ENCODE results near the gene CAPN11. TPM values are rescaled to one million over a fixed set of nuclear protein-coding genes. Genes with fewer than 3 reads are reported as not detected.

Gene CAPN11
- total and polyA plus RNA-seq, 4 donors: 0.08 to 0.19 (median 0.09) TPM; not detected in 1

- H3K27ac ChIP-seq (ENCODE audit: low read depth in 1 of 2, low read length in 2 of 2): no peak overlapping the region
- H3K9me3 ChIP-seq (ENCODE audit: control insufficient read depth in 4 of 4, low read length in 3 of 4): no peaks in the 10 kb centered on the region
- DNase-seq (ENCODE audit: low spot score): peak; percentile 65
- WGBS: 82% methylated on average over 4 of the region's 4 CpGs
- H3K4me1 ChIP-seq (ENCODE audit: control insufficient read depth in 4 of 4, insufficient read depth in 4 of 4, low read length in 3 of 4): peaks cover 8 to 17% (median 12%) of the 10 kb centered on the region in 4 donors
- H3K36me3 ChIP-seq (ENCODE audit: control insufficient read depth in 4 of 4, insufficient read depth in 3 of 4, low read depth in 1 of 4, low read length in 3 of 4): peaks cover 0 to 19% (median 6%) of the 10 kb centered on the region in 4 donors
- H3K27me3 ChIP-seq (ENCODE audit: control insufficient read depth in 4 of 4, insufficient read depth in 4 of 4, low read length in 3 of 4): no peaks in the 10 kb centered on the region
- no peak overlapping the region for H3K9ac ChIP-seq (ENCODE audit: low read depth in 1 of 2, low read length in 2 of 2)
- no peak for TF ChIP-seq SP1 (IDR thresholded peaks at IDR 0.05)
- TF ChIP-seq HNF4G (IDR thresholded peaks at IDR 0.05): no peak
- no peak for TF ChIP-seq YY1 (IDR thresholded peaks at IDR 0.05)
- no peak for TF ChIP-seq JUND (IDR thresholded peaks at IDR 0.05)
- no peak for TF ChIP-seq FOXA2 (IDR thresholded peaks at IDR 0.05)
- TF ChIP-seq EGR1 (IDR thresholded peaks at IDR 0.05; ENCODE audit: low read depth in 2 of 2): no peak
- TF ChIP-seq CTCF (IDR thresholded peaks at IDR 0.05; ENCODE audit: low read depth, low read length, missing input control): no peak
- no peak for TF ChIP-seq TAF1 (conservative IDR thresholded peaks at IDR 0.05)
- no peak for TF ChIP-seq HNF4A (conservative IDR thresholded peaks at IDR 0.05)
- no peak for TF ChIP-seq FOXA1 (IDR thresholded peaks at IDR 0.05)
- TF ChIP-seq ATF3 (IDR thresholded peaks at IDR 0.05): no peak
- TF ChIP-seq NR2F2 (IDR thresholded peaks at IDR 0.05): no peak
- no peak for TF ChIP-seq GABPA (IDR thresholded peaks at IDR 0.05 in 1 of 2, conservative IDR thresholded peaks at IDR 0.05 in 1 of 2)
- no peak for TF ChIP-seq MAX (IDR thresholded peaks at IDR 0.05)
- no peak for TF ChIP-seq RAD21 (IDR thresholded peaks at IDR 0.05)
- H3K4me3 ChIP-seq (ENCODE audit: low read depth in 1 of 3, low read length in 3 of 3): no peak overlapping the region
Measured at GRCh38 chr6:44132476-44132875, 26.1 kb upstream of the CAPN11 start.

- no peak overlapping the region for H3K27ac ChIP-seq (ENCODE audit: low read depth in 1 of 2, low read length in 2 of 2)
- peaks cover 0 to 20% (median 6%) of the 10 kb centered on the region in 4 donors for H3K36me3 ChIP-seq (ENCODE audit: control insufficient read depth in 4 of 4, insufficient read depth in 3 of 4, low read depth in 1 of 4, low read length in 3 of 4)
- H3K4me3 ChIP-seq (ENCODE audit: low read depth in 1 of 3, low read length in 3 of 3): no peak overlapping the region
- no peaks in the 10 kb centered on the region for H3K9me3 ChIP-seq (ENCODE audit: control insufficient read depth in 4 of 4, low read length in 3 of 4)
- 63% methylated on average over 9 of the region's 9 CpGs for WGBS
- H3K4me1 ChIP-seq (ENCODE audit: control insufficient read depth in 4 of 4, insufficient read depth in 4 of 4, low read length in 3 of 4): peaks cover 7 to 15% (median 11%) of the 10 kb centered on the region in 4 donors
- H3K27me3 ChIP-seq (ENCODE audit: control insufficient read depth in 4 of 4, insufficient read depth in 4 of 4, low read length in 3 of 4): no peaks in the 10 kb centered on the region
- TF ChIP-seq HNF4G (IDR thresholded peaks at IDR 0.05) (no peak), GABPA (IDR thresholded peaks at IDR 0.05 in 1 of 2, conservative IDR thresholded peaks at IDR 0.05 in 1 of 2) (no peak), FOXA1 (IDR thresholded peaks at IDR 0.05) (no peak), ATF3 (IDR thresholded peaks at IDR 0.05) (no peak), CTCF (IDR thresholded peaks at IDR 0.05; ENCODE audit: low read depth, low read length, missing input control) (no peak), JUND (IDR thresholded peaks at IDR 0.05) (no peak), RAD21 (IDR thresholded peaks at IDR 0.05) (no peak), YY1 (IDR thresholded peaks at IDR 0.05) (no peak)
- DNase-seq (ENCODE audit: low spot score): peak; percentile 63
- H3K9ac ChIP-seq (ENCODE audit: low read depth in 1 of 2, low read length in 2 of 2): no peak overlapping the region
Measured at GRCh38 chr6:44133003-44133931, 25.4 kb upstream of the CAPN11 start.

All from liver (tissue), 9 donors.